Measurements from ENCODE around the gene ZNF141.
A peak's percentile ranks its signal among the peaks of the same experiment; 100 is the strongest.

ZNF141 gene

GRCh38 chr4:336099-336892 is 1.3 kb upstream of the ZNF141 start:
- Histone ChIP-seq H3K27me3 (peaks cover 20% of the 10 kb centered on the region), H3K27ac (peak overlapping the region; percentile 83), H3K4me3 (ENCODE audit: low read depth in 1 of 2, low read length in 1 of 2) (peak overlapping the region; percentile 88 to 90), H3K9me3 (no peaks in the 10 kb centered on the region), H3K4me1 (ENCODE audit: control insufficient read depth in 1 of 2, insufficient read depth in 1 of 2, low read depth in 1 of 2, low read length in 1 of 2) (peaks cover 18 to 24% of the 10 kb centered on the region in 2 experiments), H3K36me3 (no peaks in the 10 kb centered on the region)
- TF ChIP-seq CTCF (IDR thresholded peaks at IDR 0.05): no peak

GRCh38 chr4:336893-337142 is 796 bp upstream of the ZNF141 start:
- no peaks in the 10 kb centered on the region for H3K9me3 ChIP-seq
- no peaks in the 10 kb centered on the region for H3K36me3 ChIP-seq
- H3K4me1 ChIP-seq (ENCODE audit: control insufficient read depth in 1 of 2, insufficient read depth in 1 of 2, low read depth in 1 of 2, low read length in 1 of 2): peaks cover 18 to 24% of the 10 kb centered on the region in 2 experiments
- TF ChIP-seq CTCF (IDR thresholded peaks at IDR 0.05): no peak
- peak overlapping the region; percentile 88 to 90 for H3K4me3 ChIP-seq (ENCODE audit: low read depth in 1 of 2, low read length in 1 of 2)
- peaks cover 20% of the 10 kb centered on the region for H3K27me3 ChIP-seq
- H3K27ac ChIP-seq: peak overlapping the region; percentile 83

GRCh38 chr4:337932-338758 is 531 bp downstream of the ZNF141 start:
- H3K4me1 ChIP-seq (ENCODE audit: control insufficient read depth in 1 of 2, insufficient read depth in 1 of 2, low read depth in 1 of 2, low read length in 1 of 2): peaks cover 18 to 24% of the 10 kb centered on the region in 2 experiments
- peaks cover 20% of the 10 kb centered on the region for H3K27me3 ChIP-seq
- no peaks in the 10 kb centered on the region for H3K36me3 ChIP-seq
- H3K27ac ChIP-seq: peak overlapping the region; percentile 83
- peaks cover 2% of the 10 kb centered on the region for H3K9me3 ChIP-seq
- TF ChIP-seq CTCF (IDR thresholded peaks at IDR 0.05): no peak
- peak overlapping the region; percentile 88 to 90 for H3K4me3 ChIP-seq (ENCODE audit: low read depth in 1 of 2, low read length in 1 of 2)

- Histone ChIP-seq H3K4me1 (ENCODE audit: control insufficient read depth in 1 of 2, insufficient read depth in 1 of 2, low read depth in 1 of 2, low read length in 1 of 2) (peaks cover 18 to 24% of the 10 kb centered on the region in 2 experiments), H3K36me3 (no peaks in the 10 kb centered on the region), H3K4me3 (ENCODE audit: low read depth in 1 of 2, low read length in 1 of 2) (peak overlapping the region; percentile 88 to 90), H3K9me3 (peaks cover 4% of the 10 kb centered on the region), H3K27me3 (peaks cover 20% of the 10 kb centered on the region), H3K27ac (no peak overlapping the region)
- no peak for TF ChIP-seq CTCF (IDR thresholded peaks at IDR 0.05)
Observed at GRCh38 chr4:338759-339097, 1.1 kb downstream of the ZNF141 start.

GRCh38 chr4:340011-340410 is 2.4 kb downstream of the ZNF141 start:
- Histone ChIP-seq H3K4me1 (ENCODE audit: control insufficient read depth in 1 of 2, insufficient read depth in 1 of 2, low read depth in 1 of 2, low read length in 1 of 2) (peaks cover 18 to 24% of the 10 kb centered on the region in 2 experiments), H3K27ac (no peak overlapping the region), H3K4me3 (ENCODE audit: low read depth in 1 of 2, low read length in 1 of 2) (no peak overlapping the region), H3K27me3 (peaks cover 19% of the 10 kb centered on the region), H3K9me3 (peaks cover 6% of the 10 kb centered on the region), H3K36me3 (peaks cover 8% of the 10 kb centered on the region)
- no peak for TF ChIP-seq CTCF (IDR thresholded peaks at IDR 0.05)
